ENCODE measurements around the gene VPS13D.

GRCh38 chr1:12196641-12197482 lies 33.0 kb upstream of the VPS13D start:
- TF ChIP-seq CTCF (IDR thresholded peaks at IDR 0.05 in 4 of 5, conservative IDR thresholded peaks at IDR 0.05 in 1 of 5), result peak in 1 of 5 experiments; percentile 15
- no peak for TF ChIP-seq POLR2A (IDR thresholded peaks at IDR 0.05)
